ENCODE results near the gene SOX8. TPM values are rescaled to one million over a fixed set of nuclear protein-coding genes. Genes with fewer than 3 reads are reported as not detected.

SOX8 gene
- total RNA-seq, 1 donor from 2014 or later: 0.96 TPM

- Histone ChIP-seq H3K4me3 (no peak overlapping the region), H3K27ac (replicated peaks) (no peak overlapping the region), H3K4me1 (peaks cover 24% of the 10 kb centered on the region), H3K36me3 (no peaks in the 10 kb centered on the region), H3K27me3 (ENCODE audit: low read depth) (peaks cover 78% of the 10 kb centered on the region), H3K9me3 (replicated peaks) (no peaks in the 10 kb centered on the region)
- DNase-seq: no peak
- intact Hi-C loops (cut with micrococcal nuclease): no loop called here
- TF ChIP-seq CTCF (IDR thresholded peaks at IDR 0.05; ENCODE audit: borderline replicate concordance): no peak
Observed at GRCh38 chr16:1028056-1028455, 46.5 kb downstream of the SOX8 start.

GRCh38 chr16:1028524-1029258, 47.1 kb downstream of the SOX8 start:
- Histone ChIP-seq H3K4me3 (no peak overlapping the region), H3K27ac (replicated peaks) (no peak overlapping the region), H3K36me3 (no peaks in the 10 kb centered on the region), H3K4me1 (peaks cover 24% of the 10 kb centered on the region), H3K27me3 (ENCODE audit: low read depth) (peaks cover 72% of the 10 kb centered on the region), H3K9me3 (replicated peaks) (no peaks in the 10 kb centered on the region)
- intact Hi-C loops (cut with micrococcal nuclease): no loop called here
- no peak for TF ChIP-seq CTCF (IDR thresholded peaks at IDR 0.05; ENCODE audit: borderline replicate concordance)
- no peak for DNase-seq

- Histone ChIP-seq H3K4me1 (peaks cover 24% of the 10 kb centered on the region), H3K27ac (replicated peaks) (no peak overlapping the region), H3K9me3 (replicated peaks) (no peaks in the 10 kb centered on the region), H3K27me3 (ENCODE audit: low read depth) (peaks cover 67% of the 10 kb centered on the region), H3K4me3 (no peak overlapping the region), H3K36me3 (no peaks in the 10 kb centered on the region)
- no peak for TF ChIP-seq CTCF (IDR thresholded peaks at IDR 0.05; ENCODE audit: borderline replicate concordance)
- intact Hi-C loops (cut with micrococcal nuclease): no loop called here
- DNase-seq: no peak
Observed at GRCh38 chr16:1029259-1029545, 47.6 kb downstream of the SOX8 start.

- H3K27me3 ChIP-seq (ENCODE audit: low read depth): peaks cover 63% of the 10 kb centered on the region
- H3K27ac ChIP-seq (replicated peaks): no peak overlapping the region
- no peak for TF ChIP-seq CTCF (IDR thresholded peaks at IDR 0.05; ENCODE audit: borderline replicate concordance)
- H3K4me1 ChIP-seq: peaks cover 24% of the 10 kb centered on the region
- H3K4me3 ChIP-seq: no peak overlapping the region
- H3K9me3 ChIP-seq (replicated peaks): no peaks in the 10 kb centered on the region
- intact Hi-C loops (cut with micrococcal nuclease): loop anchor here (10.0 kb wide), 1 partner anchor 196 kb away; no protein-coding TSS in a partner anchor
- no peak for DNase-seq
- H3K36me3 ChIP-seq: no peaks in the 10 kb centered on the region
Observed at GRCh38 chr16:1030473-1030901, 48.9 kb downstream of the SOX8 start.

GRCh38 chr16:1031666-1032065, 50.1 kb downstream of the SOX8 start:
- intact Hi-C loops (cut with micrococcal nuclease): loop anchor here (10.0 kb wide), 1 partner anchor 197 kb away; no protein-coding TSS in a partner anchor
- TF ChIP-seq CTCF (IDR thresholded peaks at IDR 0.05; ENCODE audit: borderline replicate concordance): no peak
- Histone ChIP-seq H3K27me3 (ENCODE audit: low read depth) (peaks cover 72% of the 10 kb centered on the region), H3K4me1 (peaks cover 24% of the 10 kb centered on the region), H3K9me3 (replicated peaks) (no peaks in the 10 kb centered on the region), H3K36me3 (no peaks in the 10 kb centered on the region), H3K4me3 (no peak overlapping the region), H3K27ac (replicated peaks) (no peak overlapping the region)
- no peak for DNase-seq

Measured in left ventricle myocardium inferior (tissue), 1 donor.